Suprapubic skin (tissue), 4 donors: ENCODE data around the gene CHIT1.

Experiments used
- EP300 ChIP-seq: sonication (generic); formaldehyde crosslinking; IDR thresholded peaks from one replicate; pipeline ENCODE4 v1.6.1; 2017; ENCODE audit warnings: antibody characterized with exemption
- POLR2A ChIP-seq, 2 donors: fragments of 450-650 bp; IDR thresholded peaks; one replicate each; pipeline ENCODE4 v1.6.1; 2017; ENCODE audit warnings: antibody characterized with exemption in 2 of 2, mild to moderate bottlenecking in 2 of 2, moderate library complexity in 2 of 2
- POLR2AphosphoS5 ChIP-seq, 3 donors: sonication (generic); formaldehyde crosslinking; IDR thresholded peaks; one replicate each; pipeline ENCODE4 v1.6.1; 2017; ENCODE audit warnings: antibody characterized with exemption in 3 of 3
- TF ChIP-seq, protein P1 (sequence below), 2 donors: fragments of 200-600 bp in 1 of 2; fragments of 450-650 bp in 1 of 2; sonication (generic) in 1 of 2; IDR thresholded peaks; one replicate each; pipeline ENCODE4 v1.5.1; 2016 to 2019; ENCODE audit warnings: antibody characterized with exemption in 2 of 2, mild to moderate bottlenecking in 1 of 2, moderate library complexity in 1 of 2

DNA sequence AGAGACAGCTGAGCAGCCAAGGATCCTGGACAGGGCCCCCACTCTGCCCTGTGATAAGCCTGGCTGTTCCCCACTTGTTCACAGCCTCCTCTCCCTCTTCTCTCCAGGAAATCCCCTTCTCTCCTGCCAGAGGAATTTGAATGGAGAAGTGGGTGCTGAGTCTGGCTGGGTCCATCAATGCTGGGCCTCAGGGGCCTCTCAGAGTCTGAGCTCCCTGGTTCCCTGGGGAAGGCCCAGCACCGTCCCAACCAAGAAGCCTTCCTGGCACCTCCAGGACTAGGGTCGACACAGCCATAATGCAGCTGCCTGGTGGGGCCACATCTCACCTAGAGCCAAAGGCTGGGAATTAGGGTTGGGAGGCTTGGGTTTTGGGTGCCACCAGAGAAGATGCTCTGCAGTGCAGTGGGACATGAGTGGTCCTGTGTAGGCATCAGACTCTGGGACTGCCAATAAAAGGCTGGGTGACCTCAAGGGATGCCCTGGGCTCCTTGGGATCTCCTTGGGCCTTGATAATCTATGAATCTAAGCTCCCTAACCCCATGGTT is 56.4 kb downstream of the CHIT1 start:
- TF ChIP-seq POLR2A (IDR thresholded peaks at IDR 0.05) = no peak
- TF ChIP-seq, protein P1, sequence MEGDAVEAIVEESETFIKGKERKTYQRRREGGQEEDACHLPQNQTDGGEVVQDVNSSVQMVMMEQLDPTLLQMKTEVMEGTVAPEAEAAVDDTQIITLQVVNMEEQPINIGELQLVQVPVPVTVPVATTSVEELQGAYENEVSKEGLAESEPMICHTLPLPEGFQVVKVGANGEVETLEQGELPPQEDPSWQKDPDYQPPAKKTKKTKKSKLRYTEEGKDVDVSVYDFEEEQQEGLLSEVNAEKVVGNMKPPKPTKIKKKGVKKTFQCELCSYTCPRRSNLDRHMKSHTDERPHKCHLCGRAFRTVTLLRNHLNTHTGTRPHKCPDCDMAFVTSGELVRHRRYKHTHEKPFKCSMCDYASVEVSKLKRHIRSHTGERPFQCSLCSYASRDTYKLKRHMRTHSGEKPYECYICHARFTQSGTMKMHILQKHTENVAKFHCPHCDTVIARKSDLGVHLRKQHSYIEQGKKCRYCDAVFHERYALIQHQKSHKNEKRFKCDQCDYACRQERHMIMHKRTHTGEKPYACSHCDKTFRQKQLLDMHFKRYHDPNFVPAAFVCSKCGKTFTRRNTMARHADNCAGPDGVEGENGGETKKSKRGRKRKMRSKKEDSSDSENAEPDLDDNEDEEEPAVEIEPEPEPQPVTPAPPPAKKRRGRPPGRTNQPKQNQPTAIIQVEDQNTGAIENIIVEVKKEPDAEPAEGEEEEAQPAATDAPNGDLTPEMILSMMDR (IDR thresholded peaks at IDR 0.05) = no peak
- no peak for TF ChIP-seq POLR2AphosphoS5 (IDR thresholded peaks at IDR 0.05)
- TF ChIP-seq EP300 = no peak
